K562 (cell line): ENCODE measurements around the gene C2orf92.

Source experiments
- EP400 ChIP-seq: fragments of 450-650 bp; IDR thresholded peaks from 2 replicates; pipeline ENCODE4 v1.6.1; 2017; ENCODE audit warnings: antibody characterized with exemption, mild to moderate bottlenecking, moderate library complexity
- POLR2AphosphoS2 ChIP-seq: IDR thresholded peaks from 2 replicates; pipeline ENCODE4 v1.6.1; 2012; ENCODE audit warnings: low read length, improper control_type of control experiment
- SMC3 ChIP-seq: conservative IDR thresholded peaks from 2 replicates; pipeline ENCODE4 v1.6.1; 2011; ENCODE audit warnings: low read depth, low read length, improper control_type of control experiment; ENCODE audit not compliant: insufficient read depth
- TCF7L2 ChIP-seq: fragments of 150-350 bp; IDR thresholded peaks from 2 replicates; pipeline ENCODE4 v1.6.1; 2016; ENCODE audit warnings: low read depth, mild to moderate bottlenecking, low read length, moderate library complexity
- TF ChIP-seq, protein P1 (sequence below): sonication (generic); formaldehyde crosslinking; IDR thresholded peaks from 2 replicates; pipeline ENCODE4 v1.8.0; 2022; ENCODE audit warnings: mild to moderate bottlenecking, missing genetic modification reagents
- TF ChIP-seq, protein P2 (sequence below): sonication (generic); formaldehyde crosslinking; IDR thresholded peaks from 2 replicates; pipeline ENCODE4 v1.8.0; 2023; ENCODE audit warnings: missing genetic modification reagents, mild to moderate bottlenecking, borderline replicate concordance
- TF ChIP-seq, protein P3 (sequence below): sonication (generic); formaldehyde crosslinking; IDR thresholded peaks from 2 replicates; pipeline ENCODE4 v1.8.0; 2022; ENCODE audit warnings: mild to moderate bottlenecking, missing genetic modification reagents

DNA sequence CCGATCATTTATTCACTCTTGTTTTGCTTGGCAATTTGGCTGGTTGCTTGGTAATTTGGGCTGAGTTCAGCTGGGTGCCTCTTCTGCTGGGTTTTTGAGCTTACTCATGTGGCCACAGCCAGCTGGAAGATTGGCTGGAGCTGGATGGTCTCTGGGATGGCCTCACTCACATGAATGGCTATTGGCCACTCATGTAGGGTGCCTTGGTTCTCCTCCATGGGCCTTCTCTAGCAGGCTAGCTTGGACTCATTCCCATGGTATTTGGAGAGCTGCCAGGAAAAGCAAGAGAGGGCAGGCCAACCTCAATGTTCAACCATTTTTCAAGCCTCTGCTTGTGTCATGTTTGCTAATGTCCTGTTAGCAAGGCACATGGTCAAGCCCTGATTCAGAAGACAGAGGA lies 60.7 kb downstream of the C2orf92 start:
- no peak for TF ChIP-seq POLR2AphosphoS2
- TF ChIP-seq, protein P1, sequence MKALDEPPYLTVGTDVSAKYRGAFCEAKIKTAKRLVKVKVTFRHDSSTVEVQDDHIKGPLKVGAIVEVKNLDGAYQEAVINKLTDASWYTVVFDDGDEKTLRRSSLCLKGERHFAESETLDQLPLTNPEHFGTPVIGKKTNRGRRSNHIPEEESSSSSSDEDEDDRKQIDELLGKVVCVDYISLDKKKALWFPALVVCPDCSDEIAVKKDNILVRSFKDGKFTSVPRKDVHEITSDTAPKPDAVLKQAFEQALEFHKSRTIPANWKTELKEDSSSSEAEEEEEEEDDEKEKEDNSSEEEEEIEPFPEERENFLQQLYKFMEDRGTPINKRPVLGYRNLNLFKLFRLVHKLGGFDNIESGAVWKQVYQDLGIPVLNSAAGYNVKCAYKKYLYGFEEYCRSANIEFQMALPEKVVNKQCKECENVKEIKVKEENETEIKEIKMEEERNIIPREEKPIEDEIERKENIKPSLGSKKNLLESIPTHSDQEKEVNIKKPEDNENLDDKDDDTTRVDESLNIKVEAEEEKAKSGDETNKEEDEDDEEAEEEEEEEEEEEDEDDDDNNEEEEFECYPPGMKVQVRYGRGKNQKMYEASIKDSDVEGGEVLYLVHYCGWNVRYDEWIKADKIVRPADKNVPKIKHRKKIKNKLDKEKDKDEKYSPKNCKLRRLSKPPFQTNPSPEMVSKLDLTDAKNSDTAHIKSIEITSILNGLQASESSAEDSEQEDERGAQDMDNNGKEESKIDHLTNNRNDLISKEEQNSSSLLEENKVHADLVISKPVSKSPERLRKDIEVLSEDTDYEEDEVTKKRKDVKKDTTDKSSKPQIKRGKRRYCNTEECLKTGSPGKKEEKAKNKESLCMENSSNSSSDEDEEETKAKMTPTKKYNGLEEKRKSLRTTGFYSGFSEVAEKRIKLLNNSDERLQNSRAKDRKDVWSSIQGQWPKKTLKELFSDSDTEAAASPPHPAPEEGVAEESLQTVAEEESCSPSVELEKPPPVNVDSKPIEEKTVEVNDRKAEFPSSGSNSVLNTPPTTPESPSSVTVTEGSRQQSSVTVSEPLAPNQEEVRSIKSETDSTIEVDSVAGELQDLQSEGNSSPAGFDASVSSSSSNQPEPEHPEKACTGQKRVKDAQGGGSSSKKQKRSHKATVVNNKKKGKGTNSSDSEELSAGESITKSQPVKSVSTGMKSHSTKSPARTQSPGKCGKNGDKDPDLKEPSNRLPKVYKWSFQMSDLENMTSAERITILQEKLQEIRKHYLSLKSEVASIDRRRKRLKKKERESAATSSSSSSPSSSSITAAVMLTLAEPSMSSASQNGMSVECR (CRISPR knock-in tag): no peak
- no peak for TF ChIP-seq EP400
- no peak for TF ChIP-seq SMC3
- TF ChIP-seq, protein P2, sequence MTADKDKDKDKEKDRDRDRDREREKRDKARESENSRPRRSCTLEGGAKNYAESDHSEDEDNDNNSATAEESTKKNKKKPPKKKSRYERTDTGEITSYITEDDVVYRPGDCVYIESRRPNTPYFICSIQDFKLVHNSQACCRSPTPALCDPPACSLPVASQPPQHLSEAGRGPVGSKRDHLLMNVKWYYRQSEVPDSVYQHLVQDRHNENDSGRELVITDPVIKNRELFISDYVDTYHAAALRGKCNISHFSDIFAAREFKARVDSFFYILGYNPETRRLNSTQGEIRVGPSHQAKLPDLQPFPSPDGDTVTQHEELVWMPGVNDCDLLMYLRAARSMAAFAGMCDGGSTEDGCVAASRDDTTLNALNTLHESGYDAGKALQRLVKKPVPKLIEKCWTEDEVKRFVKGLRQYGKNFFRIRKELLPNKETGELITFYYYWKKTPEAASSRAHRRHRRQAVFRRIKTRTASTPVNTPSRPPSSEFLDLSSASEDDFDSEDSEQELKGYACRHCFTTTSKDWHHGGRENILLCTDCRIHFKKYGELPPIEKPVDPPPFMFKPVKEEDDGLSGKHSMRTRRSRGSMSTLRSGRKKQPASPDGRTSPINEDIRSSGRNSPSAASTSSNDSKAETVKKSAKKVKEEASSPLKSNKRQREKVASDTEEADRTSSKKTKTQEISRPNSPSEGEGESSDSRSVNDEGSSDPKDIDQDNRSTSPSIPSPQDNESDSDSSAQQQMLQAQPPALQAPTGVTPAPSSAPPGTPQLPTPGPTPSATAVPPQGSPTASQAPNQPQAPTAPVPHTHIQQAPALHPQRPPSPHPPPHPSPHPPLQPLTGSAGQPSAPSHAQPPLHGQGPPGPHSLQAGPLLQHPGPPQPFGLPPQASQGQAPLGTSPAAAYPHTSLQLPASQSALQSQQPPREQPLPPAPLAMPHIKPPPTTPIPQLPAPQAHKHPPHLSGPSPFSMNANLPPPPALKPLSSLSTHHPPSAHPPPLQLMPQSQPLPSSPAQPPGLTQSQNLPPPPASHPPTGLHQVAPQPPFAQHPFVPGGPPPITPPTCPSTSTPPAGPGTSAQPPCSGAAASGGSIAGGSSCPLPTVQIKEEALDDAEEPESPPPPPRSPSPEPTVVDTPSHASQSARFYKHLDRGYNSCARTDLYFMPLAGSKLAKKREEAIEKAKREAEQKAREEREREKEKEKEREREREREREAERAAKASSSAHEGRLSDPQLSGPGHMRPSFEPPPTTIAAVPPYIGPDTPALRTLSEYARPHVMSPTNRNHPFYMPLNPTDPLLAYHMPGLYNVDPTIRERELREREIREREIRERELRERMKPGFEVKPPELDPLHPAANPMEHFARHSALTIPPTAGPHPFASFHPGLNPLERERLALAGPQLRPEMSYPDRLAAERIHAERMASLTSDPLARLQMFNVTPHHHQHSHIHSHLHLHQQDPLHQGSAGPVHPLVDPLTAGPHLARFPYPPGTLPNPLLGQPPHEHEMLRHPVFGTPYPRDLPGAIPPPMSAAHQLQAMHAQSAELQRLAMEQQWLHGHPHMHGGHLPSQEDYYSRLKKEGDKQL (CRISPR knock-in tag): no peak
- TF ChIP-seq, protein P3, sequence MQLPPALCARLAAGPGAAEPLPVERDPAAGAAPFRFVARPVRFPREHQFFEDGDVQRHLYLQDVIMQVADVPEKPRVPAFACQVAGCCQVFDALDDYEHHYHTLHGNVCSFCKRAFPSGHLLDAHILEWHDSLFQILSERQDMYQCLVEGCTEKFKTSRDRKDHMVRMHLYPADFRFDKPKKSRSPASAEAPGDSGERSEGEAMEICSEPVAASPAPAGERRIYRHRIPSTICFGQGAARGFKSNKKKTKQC (CRISPR knock-in tag): no peak
- TF ChIP-seq TCF7L2: no peak
